ENCODE data around the gene TMEM132D. TPM values are rescaled to one million over a fixed set of nuclear protein-coding genes. Genes with fewer than 3 reads are reported as not detected.

Gene TMEM132D
- total RNA-seq, 1 donor from 2014 or later = not detected

- no peaks in the 10 kb centered on the region for H3K4me1 ChIP-seq (ENCODE audit: insufficient read depth, low read length)
- H3K27ac ChIP-seq (ENCODE audit: low read depth, low read length) = no peak overlapping the region
- H3K79me2 ChIP-seq (ENCODE audit: insufficient read depth, low read length) = no peaks in the 10 kb centered on the region
- no peaks in the 10 kb centered on the region for H4K20me1 ChIP-seq (ENCODE audit: insufficient read depth, low read length)
- peaks cover 3% of the 10 kb centered on the region for H3K9me3 ChIP-seq (ENCODE audit: insufficient read depth, low read depth, low read length)
- Mint-ChIP-seq H3K27me3 (ENCODE audit: low read depth, unreplicated experiment) (no peaks in the 10 kb centered on the region), H3K36me3 (ENCODE audit: low read depth, unreplicated experiment) (no peaks in the 10 kb centered on the region), H3K27ac (ENCODE audit: unreplicated experiment) (no peak overlapping the region), H3K4me1 (ENCODE audit: low read depth, unreplicated experiment) (no peaks in the 10 kb centered on the region), H3K4me3 (ENCODE audit: unreplicated experiment) (no peak overlapping the region), H3K9me3 (ENCODE audit: unreplicated experiment) (peaks cover 10% of the 10 kb centered on the region)
- H3K27me3 ChIP-seq (ENCODE audit: insufficient read depth, low read length) = no peaks in the 10 kb centered on the region
- H3K9ac ChIP-seq (ENCODE audit: low read length) = no peak overlapping the region
- FAIRE-seq (no peak), DNase-seq (ENCODE audit: low read depth) (no peak)
- no peak overlapping the region for H2AFZ ChIP-seq (ENCODE audit: low read depth, low read length)
- TF ChIP-seq EZH2 (IDR thresholded peaks at IDR 0.05; ENCODE audit: insufficient read depth, low read length) = no peak
- TF ChIP-seq CTCF (IDR thresholded peaks at IDR 0.05; ENCODE audit: insufficient read depth, low read depth, low read length) = no peak
- H3K4me2 ChIP-seq (ENCODE audit: low read length) = no peak overlapping the region
- no peak overlapping the region for H3K4me3 ChIP-seq (ENCODE audit: insufficient read depth, low read depth, low read length)
- no peaks in the 10 kb centered on the region for H3K36me3 ChIP-seq (ENCODE audit: insufficient read depth, low read length)
Measured at GRCh38 chr12:129337413-129337812, 566.4 kb downstream of the TMEM132D start.

- H3K36me3 ChIP-seq (ENCODE audit: insufficient read depth, low read length) = no peaks in the 10 kb centered on the region
- H3K9me3 Mint-ChIP-seq (ENCODE audit: unreplicated experiment) = peaks cover 8% of the 10 kb centered on the region
- no peaks in the 10 kb centered on the region for H3K79me2 ChIP-seq (ENCODE audit: insufficient read depth, low read length)
- H3K4me3 ChIP-seq (ENCODE audit: insufficient read depth, low read depth, low read length) = no peak overlapping the region
- H3K9ac ChIP-seq (ENCODE audit: low read length) = no peak overlapping the region
- no peaks in the 10 kb centered on the region for H4K20me1 ChIP-seq (ENCODE audit: insufficient read depth, low read length)
- H3K27me3 Mint-ChIP-seq (ENCODE audit: low read depth, unreplicated experiment) = no peaks in the 10 kb centered on the region
- no peak overlapping the region for H3K27ac ChIP-seq (ENCODE audit: low read depth, low read length)
- no peak for TF ChIP-seq CTCF (IDR thresholded peaks at IDR 0.05; ENCODE audit: insufficient read depth, low read depth, low read length)
- no peak for TF ChIP-seq EZH2 (IDR thresholded peaks at IDR 0.05; ENCODE audit: insufficient read depth, low read length)
- peaks cover 3% of the 10 kb centered on the region for H3K9me3 ChIP-seq (ENCODE audit: insufficient read depth, low read depth, low read length)
- H3K27ac Mint-ChIP-seq (ENCODE audit: unreplicated experiment) = no peak overlapping the region
- H3K4me2 ChIP-seq (ENCODE audit: low read length) = no peak overlapping the region
- no peak for FAIRE-seq
- peaks cover 5% of the 10 kb centered on the region for H3K4me1 ChIP-seq (ENCODE audit: insufficient read depth, low read length)
- H3K4me1 Mint-ChIP-seq (ENCODE audit: low read depth, unreplicated experiment) = no peaks in the 10 kb centered on the region
- no peaks in the 10 kb centered on the region for H3K36me3 Mint-ChIP-seq (ENCODE audit: low read depth, unreplicated experiment)
- no peak overlapping the region for H3K4me3 Mint-ChIP-seq (ENCODE audit: unreplicated experiment)
- H2AFZ ChIP-seq (ENCODE audit: low read depth, low read length) = no peak overlapping the region
- H3K27me3 ChIP-seq (ENCODE audit: insufficient read depth, low read length) = no peaks in the 10 kb centered on the region
- no peak for DNase-seq (ENCODE audit: low read depth)
Measured at GRCh38 chr12:129335773-129336172, 568.1 kb downstream of the TMEM132D start.

GRCh38 chr12:129332286-129332685, 571.5 kb downstream of the TMEM132D start:
- Histone ChIP-seq H3K9ac (ENCODE audit: low read length) (no peak overlapping the region), H4K20me1 (ENCODE audit: insufficient read depth, low read length) (no peaks in the 10 kb centered on the region), H3K27ac (ENCODE audit: low read depth, low read length) (no peak overlapping the region), H3K36me3 (ENCODE audit: insufficient read depth, low read length) (no peaks in the 10 kb centered on the region), H3K79me2 (ENCODE audit: insufficient read depth, low read length) (no peaks in the 10 kb centered on the region), H2AFZ (ENCODE audit: low read depth, low read length) (no peak overlapping the region), H3K4me3 (ENCODE audit: insufficient read depth, low read depth, low read length) (no peak overlapping the region), H3K27me3 (ENCODE audit: insufficient read depth, low read length) (no peaks in the 10 kb centered on the region), H3K4me1 (ENCODE audit: insufficient read depth, low read length) (peaks cover 5% of the 10 kb centered on the region), H3K9me3 (ENCODE audit: insufficient read depth, low read depth, low read length) (peaks cover 3% of the 10 kb centered on the region), H3K4me2 (ENCODE audit: low read length) (no peak overlapping the region)
- Mint-ChIP-seq H3K9me3 (ENCODE audit: unreplicated experiment) (peaks cover 17% of the 10 kb centered on the region), H3K27me3 (ENCODE audit: low read depth, unreplicated experiment) (no peaks in the 10 kb centered on the region), H3K4me1 (ENCODE audit: low read depth, unreplicated experiment) (no peaks in the 10 kb centered on the region), H3K4me3 (ENCODE audit: unreplicated experiment) (no peak overlapping the region), H3K27ac (ENCODE audit: unreplicated experiment) (no peak overlapping the region), H3K36me3 (ENCODE audit: low read depth, unreplicated experiment) (no peaks in the 10 kb centered on the region)
- no peak for DNase-seq (ENCODE audit: low read depth)
- TF ChIP-seq EZH2 (IDR thresholded peaks at IDR 0.05; ENCODE audit: insufficient read depth, low read length) = no peak
- no peak for TF ChIP-seq CTCF (IDR thresholded peaks at IDR 0.05; ENCODE audit: insufficient read depth, low read depth, low read length)
- no peak for FAIRE-seq

Measured in astrocyte (in vitro differentiated cells and primary cell).